ENCODE results near the gene BMAL1. TPM values are rescaled to one million over a fixed set of nuclear protein-coding genes. Genes with fewer than 3 reads are reported as not detected.

The BMAL1 gene
- total RNA-seq, 1 experiment from 2014 or later, result 3.3 TPM

GRCh38 chr11:13324709-13325108 is 47.1 kb downstream of the BMAL1 start:
- no peak overlapping the region for H4K5ac ChIP-seq (ENCODE audit: insufficient read length, low read depth, low read length)
- H2BK5ac ChIP-seq (ENCODE audit: insufficient read length, low read length), result no peak overlapping the region
- Mint-ChIP-seq H3K27me3 (ENCODE audit: low read depth) (no peaks in the 10 kb centered on the region), H3K4me1 (peaks cover 6 to 8% of the 10 kb centered on the region in 2 experiments; a peak in 3 of 4 replicates), H3K9me3 (no peaks in the 10 kb centered on the region), H3K4me3 (no peak overlapping the region), H3K27ac (no peak overlapping the region), H3K36me3 (ENCODE audit: insufficient read depth in 1 of 3, low read depth in 3 of 3) (no peaks in the 10 kb centered on the region)
- H3K79me2 ChIP-seq (ENCODE audit: insufficient read depth, low read length), result no peaks in the 10 kb centered on the region
- no peak overlapping the region for H2BK20ac ChIP-seq (ENCODE audit: low read depth, low read length, poor library complexity, severe bottlenecking)
- no peak overlapping the region for H2BK12ac ChIP-seq (ENCODE audit: insufficient read length, low read depth, low read length)
- no peak overlapping the region for H3T11ph ChIP-seq (ENCODE audit: low read length)
- no peak overlapping the region for H3K23ac ChIP-seq (ENCODE audit: insufficient read length, low read depth, low read length)
- no peak for DNase-seq
- H3K27me3 ChIP-seq (ENCODE audit: insufficient read depth, low read length), result no peaks in the 10 kb centered on the region
- no peak overlapping the region for H3K27ac ChIP-seq (ENCODE audit: insufficient read length, low read depth, low read length)
- no peak overlapping the region for H2AFZ ChIP-seq (ENCODE audit: low read length)
- H3K23me2 ChIP-seq (ENCODE audit: insufficient read length, low read depth, low read length, poor library complexity, severe bottlenecking), result no peaks in the 10 kb centered on the region
- H2BK15ac ChIP-seq (ENCODE audit: low read depth, low read length), result no peak overlapping the region
- H4K8ac ChIP-seq (replicated peaks; ENCODE audit: insufficient read length, low read depth, low read length), result no peak overlapping the region
- H3K14ac ChIP-seq (ENCODE audit: insufficient read depth, low read length), result no peak overlapping the region
- H2AK5ac ChIP-seq (ENCODE audit: insufficient read length, low read length), result no peak overlapping the region
- H3K79me1 ChIP-seq (ENCODE audit: insufficient read depth, low read depth, low read length, poor library complexity, severe bottlenecking), result no peaks in the 10 kb centered on the region
- no peak overlapping the region for H3K4me2 ChIP-seq (ENCODE audit: insufficient read depth, insufficient read length, low read length)
- no peak overlapping the region for H3K9ac ChIP-seq (ENCODE audit: extremely low read depth, insufficient read length, low read length)
- no peaks in the 10 kb centered on the region for H3K4me1 ChIP-seq (ENCODE audit: insufficient read depth, low read length)
- no peaks in the 10 kb centered on the region for H4K20me1 ChIP-seq (ENCODE audit: control insufficient read depth, insufficient read depth, insufficient read length)
- H3K4ac ChIP-seq (ENCODE audit: low read depth, low read length), result no peak overlapping the region
- no peaks in the 10 kb centered on the region for H3K9me3 ChIP-seq (ENCODE audit: control insufficient read depth, low read depth, low read length)
- no CpG with 5 or more reads among the region's 5 CpGs for WGBS (ENCODE audit: extremely low coverage, insufficient read length, low lambda C conversion rate)
- H4K91ac ChIP-seq (ENCODE audit: insufficient read length, low read depth, low read length), result no peak overlapping the region
- H3K56ac ChIP-seq (ENCODE audit: insufficient read length, low read depth, low read length), result no peak overlapping the region
- no peak for TF ChIP-seq CTCF (conservative IDR thresholded peaks at IDR 0.05)
- no peak overlapping the region for H2BK120ac ChIP-seq (ENCODE audit: low read depth, low read length, poor library complexity, severe bottlenecking)
- H3K18ac ChIP-seq (ENCODE audit: insufficient read length, low read depth, low read length), result no peak overlapping the region
